GM12872 (cell line): ENCODE results near the gene CROT.

Source experiments
- TF ChIP-seq, protein P1 (sequence below): IDR thresholded peaks from 3 replicates; pipeline ENCODE4 v1.5.1; 2011; ENCODE audit warnings: low read depth, mild to moderate bottlenecking, low read length, moderate library complexity; ENCODE audit not compliant: insufficient read depth

The CROT gene

DNA sequence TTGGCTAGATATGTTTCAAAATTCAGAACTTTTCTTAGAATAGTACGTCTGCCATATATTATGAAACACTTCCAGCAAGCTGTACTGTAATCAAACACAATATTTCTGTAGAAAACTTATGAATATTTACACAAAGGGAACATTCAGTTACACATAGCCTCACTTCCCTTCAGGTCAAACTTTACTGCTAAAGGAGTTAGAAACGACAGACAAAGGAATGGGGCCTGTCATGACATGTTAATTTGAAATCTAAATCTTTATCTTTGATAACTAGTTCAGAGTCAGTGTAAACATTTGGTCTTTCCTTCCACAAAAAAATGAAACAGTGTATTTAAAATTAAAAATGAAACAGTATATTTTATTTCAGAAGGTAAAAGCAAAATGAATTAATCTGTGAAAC is 1.0 kb upstream of the CROT start:
- TF ChIP-seq, protein P1, sequence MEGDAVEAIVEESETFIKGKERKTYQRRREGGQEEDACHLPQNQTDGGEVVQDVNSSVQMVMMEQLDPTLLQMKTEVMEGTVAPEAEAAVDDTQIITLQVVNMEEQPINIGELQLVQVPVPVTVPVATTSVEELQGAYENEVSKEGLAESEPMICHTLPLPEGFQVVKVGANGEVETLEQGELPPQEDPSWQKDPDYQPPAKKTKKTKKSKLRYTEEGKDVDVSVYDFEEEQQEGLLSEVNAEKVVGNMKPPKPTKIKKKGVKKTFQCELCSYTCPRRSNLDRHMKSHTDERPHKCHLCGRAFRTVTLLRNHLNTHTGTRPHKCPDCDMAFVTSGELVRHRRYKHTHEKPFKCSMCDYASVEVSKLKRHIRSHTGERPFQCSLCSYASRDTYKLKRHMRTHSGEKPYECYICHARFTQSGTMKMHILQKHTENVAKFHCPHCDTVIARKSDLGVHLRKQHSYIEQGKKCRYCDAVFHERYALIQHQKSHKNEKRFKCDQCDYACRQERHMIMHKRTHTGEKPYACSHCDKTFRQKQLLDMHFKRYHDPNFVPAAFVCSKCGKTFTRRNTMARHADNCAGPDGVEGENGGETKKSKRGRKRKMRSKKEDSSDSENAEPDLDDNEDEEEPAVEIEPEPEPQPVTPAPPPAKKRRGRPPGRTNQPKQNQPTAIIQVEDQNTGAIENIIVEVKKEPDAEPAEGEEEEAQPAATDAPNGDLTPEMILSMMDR: no peak

DNA sequence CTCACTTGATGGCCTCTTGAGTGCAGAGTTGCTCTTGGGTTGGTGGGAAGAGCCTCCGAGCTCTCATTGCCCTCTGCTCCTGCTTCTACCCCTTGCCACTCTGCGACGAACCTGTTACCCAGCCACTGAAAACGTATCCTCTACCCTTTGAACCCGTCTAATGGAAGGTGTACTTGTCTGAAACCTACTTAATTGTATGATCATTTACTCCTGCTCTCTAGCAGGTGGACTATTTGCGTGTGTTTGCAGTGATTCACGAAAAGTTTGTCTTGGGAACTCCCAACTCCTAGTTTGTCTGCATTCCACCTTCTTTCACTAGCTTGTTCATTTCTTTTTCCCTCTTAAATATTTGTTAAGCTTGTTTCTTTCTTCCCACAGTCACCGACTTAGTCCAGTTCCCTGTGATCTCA is 503 bp downstream of the CROT start:
- TF ChIP-seq, protein P1: no peak

DNA sequence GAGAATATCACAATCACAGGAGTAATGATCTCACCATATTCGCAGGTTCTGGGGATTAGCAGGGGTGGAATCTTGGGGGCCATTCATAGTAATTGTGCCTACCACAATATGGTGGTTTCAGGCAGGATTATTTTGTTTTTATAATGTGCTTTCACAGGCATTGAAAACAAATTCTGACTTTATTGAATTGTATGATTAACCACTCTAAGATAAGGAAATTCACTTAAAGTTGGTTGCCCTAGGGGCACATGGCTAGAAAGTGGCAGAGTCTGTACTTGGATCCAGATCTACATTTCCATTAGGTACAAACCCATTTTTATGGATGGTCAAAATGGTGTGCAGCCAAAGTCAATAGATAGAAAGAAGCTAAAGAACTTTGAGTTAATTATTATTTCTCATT is 1.7 kb downstream of the CROT start:
- TF ChIP-seq, protein P1: no peak

DNA sequence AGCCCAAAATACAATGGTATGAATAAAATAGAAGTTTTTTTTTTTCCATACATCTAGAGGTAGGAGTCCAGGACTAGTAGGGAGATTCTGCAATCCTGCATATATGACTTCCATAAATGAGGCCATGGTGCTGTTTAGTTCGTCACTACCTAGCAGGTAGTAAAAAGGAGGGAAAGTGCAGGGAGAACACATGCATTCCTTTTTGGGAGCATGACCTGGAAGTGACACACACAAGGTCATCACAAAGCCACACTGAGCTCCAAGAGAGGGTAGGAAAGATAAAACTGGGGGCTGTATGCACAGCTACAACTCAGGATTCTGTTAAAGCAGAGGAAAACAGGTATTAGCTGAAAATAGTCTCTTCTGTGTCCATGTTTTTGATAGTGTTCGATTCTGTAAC is 2.2 kb downstream of the CROT start:
- TF ChIP-seq, protein P1: no peak

DNA sequence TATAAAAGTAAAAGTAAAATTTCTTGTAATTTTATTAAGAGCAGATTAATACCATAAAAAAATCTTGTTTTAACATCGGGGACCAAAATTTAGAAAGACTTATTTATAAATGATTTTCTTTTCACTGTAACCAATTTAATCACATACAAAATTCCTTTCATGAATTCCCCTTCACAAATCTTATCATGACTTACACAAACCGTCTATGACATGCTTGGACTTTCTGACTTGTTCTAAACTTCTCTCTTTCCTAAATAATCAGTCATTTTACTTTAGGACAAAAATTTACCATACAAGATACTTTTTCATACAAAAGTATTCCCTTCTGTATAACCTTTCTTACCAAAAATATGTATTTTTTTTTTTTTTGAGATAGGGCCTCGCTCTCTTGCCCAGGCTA is 9.3 kb downstream of the CROT start:
- TF ChIP-seq, protein P1: no peak

DNA sequence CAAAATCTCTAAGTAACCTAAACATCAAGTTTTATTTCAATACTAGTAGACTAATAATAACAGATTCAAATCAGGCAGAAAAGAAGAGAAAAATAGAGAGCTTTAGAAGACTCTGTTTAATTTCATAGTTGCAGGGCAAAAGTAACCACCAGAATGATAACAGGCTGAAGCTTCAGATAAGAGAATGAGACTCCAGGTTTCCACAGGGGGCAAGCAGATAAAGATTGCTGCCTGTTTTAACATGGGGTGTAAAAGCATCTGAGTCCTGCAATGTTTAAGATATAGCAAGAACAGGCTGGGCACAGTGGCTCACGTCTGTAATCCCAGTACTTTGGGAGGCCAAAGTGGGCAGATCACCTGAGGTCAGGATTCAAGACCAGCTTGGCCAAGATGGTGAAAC is 11.0 kb downstream of the CROT start:
- TF ChIP-seq, protein P1: no peak

DNA sequence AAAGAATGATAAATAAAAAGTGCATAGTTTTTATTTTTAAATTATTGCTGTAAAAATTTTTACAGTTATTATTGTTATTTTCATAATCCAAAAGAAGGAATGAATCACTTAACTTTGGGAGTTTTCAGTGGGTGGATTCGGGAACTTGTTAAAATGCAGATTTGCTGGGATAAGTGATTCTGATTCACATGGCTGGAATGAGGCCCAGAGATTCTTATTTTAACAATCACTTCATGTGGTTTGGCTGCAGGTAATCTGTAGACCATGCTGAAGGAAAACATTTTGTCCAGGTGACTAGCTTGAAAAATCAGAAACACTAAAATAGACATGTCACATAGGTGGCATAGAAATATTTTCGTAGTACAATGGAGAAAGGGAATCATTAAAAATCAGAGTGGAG is 13.9 kb downstream of the CROT start:
- TF ChIP-seq, protein P1: no peak

DNA sequence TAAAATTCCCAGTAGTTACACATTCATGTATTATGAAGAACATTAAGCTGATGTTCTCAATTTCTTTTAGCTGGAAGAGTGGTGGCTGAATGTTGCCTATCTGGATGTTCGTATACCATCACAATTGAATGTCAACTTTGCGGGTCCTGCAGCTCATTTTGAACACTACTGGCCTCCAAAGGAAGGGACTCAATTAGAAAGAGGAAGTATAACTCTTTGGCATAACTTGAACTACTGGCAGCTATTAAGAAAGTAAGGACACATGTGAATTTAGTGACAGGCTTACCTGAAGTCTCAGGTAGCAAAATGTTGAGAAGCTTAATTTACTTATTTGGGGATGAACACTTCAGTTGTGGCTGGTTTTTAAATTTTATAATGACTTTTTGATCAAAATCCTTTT is 15.9 kb downstream of the CROT start:
- TF ChIP-seq, protein P1: no peak
